LNCAP (cell line): ENCODE measurements around the gene CBX4.
A peak's percentile ranks its signal among the peaks of the same experiment; 100 is the strongest.

Experiments
- TF ChIP-seq, protein P1 (sequence below): fragments of 450-650 bp; IDR thresholded peaks from 2 replicates; pipeline ENCODE4 v1.5.1; 2017; ENCODE audit warnings: mild to moderate bottlenecking

CBX4 gene

DNA sequence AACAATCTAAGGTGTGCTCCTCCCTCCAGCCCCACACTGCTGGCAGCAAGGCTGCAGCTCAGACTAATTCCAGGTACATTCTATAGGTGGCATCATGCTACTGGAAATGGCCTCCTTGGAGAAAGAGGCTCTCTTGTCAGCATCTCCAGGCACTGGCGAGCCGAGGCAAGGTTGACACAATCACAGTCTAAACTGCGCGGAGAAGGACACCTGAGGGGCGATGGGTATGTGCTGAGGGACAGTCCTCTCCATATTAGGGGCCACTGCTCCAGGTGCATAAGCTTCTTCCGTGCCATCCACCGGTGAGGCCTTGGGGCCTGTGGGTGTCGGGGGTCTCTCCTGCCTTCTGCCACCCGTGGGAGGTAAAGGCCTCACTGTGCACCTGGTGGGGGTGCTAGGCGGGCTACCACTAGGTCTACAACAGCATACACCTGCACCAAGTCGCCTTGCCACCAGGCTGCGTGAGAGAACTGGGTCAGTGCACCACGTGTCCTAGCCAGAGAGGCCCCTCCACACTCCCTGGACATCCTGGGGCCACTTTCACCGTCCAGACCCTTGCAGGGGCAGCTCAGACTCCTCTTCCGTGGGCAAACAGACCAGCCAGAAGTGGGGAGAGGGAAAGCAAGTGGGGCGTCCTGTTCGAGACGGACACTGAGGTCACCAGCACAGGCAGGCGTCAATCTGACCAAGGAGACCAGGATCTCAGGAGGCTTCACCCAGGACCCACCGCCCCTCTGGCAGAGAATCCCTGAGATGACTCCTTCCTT, 30.3 kb downstream of the CBX4 start:
- TF ChIP-seq, protein P1, sequence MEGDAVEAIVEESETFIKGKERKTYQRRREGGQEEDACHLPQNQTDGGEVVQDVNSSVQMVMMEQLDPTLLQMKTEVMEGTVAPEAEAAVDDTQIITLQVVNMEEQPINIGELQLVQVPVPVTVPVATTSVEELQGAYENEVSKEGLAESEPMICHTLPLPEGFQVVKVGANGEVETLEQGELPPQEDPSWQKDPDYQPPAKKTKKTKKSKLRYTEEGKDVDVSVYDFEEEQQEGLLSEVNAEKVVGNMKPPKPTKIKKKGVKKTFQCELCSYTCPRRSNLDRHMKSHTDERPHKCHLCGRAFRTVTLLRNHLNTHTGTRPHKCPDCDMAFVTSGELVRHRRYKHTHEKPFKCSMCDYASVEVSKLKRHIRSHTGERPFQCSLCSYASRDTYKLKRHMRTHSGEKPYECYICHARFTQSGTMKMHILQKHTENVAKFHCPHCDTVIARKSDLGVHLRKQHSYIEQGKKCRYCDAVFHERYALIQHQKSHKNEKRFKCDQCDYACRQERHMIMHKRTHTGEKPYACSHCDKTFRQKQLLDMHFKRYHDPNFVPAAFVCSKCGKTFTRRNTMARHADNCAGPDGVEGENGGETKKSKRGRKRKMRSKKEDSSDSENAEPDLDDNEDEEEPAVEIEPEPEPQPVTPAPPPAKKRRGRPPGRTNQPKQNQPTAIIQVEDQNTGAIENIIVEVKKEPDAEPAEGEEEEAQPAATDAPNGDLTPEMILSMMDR = peak; percentile 74

DNA sequence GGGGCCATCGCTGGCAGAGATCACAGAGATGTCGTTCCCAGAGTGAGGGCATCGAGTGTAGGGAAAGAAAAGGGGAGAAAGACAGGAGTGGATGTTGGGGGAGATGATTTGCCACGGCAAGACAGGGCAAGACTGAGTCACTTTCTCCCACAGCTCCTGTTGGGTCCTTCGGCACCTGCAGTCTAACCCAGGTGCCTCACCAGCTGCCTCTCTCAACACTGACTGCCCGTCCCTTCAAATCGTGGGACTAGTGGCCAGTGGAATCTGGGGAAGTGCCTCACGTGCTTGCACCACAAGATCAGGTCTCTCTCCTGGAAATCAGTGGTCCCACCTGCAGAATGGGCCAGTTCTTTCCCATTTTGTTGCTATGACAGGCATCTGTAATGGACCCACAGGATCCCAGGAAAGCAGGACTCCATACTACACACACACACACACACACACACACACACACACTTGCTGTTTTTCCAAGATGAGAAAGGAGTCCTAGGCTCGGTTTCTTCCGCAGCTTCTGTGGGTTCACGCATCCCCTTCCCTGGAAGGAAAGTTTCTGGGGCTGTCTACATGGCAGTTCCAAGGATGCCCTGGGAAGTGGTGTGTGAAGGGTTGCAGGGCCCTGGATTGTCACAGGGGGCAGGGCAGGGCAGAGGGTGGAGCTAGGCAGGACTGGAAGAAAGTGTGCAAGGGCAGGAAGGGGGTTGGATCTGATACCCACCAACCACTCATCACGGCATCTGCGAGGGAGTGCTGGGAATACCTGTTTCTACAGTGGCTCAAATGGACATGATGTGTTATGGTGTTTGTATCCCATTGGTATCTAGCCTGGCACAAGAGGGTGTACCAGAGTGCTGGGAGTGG, 32.1 kb downstream of the CBX4 start:
- TF ChIP-seq, protein P1 = no peak

DNA sequence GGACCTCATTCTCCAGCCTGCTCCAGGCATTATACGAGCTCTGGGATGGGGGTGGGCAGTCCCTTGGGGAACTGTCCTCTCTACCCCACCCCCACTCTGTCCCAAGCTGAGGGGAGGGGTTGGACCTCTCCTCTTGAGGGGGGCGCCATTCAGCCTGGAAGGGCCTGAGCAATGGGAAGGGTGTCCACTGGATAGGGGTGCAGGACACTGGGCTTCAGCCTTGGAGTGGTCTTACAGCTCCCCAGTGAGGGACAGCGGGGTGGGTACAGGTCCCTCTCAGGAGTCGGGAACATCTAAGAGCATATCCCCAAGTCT, 32.8 kb downstream of the CBX4 start:
- TF ChIP-seq, protein P1 = no peak

DNA sequence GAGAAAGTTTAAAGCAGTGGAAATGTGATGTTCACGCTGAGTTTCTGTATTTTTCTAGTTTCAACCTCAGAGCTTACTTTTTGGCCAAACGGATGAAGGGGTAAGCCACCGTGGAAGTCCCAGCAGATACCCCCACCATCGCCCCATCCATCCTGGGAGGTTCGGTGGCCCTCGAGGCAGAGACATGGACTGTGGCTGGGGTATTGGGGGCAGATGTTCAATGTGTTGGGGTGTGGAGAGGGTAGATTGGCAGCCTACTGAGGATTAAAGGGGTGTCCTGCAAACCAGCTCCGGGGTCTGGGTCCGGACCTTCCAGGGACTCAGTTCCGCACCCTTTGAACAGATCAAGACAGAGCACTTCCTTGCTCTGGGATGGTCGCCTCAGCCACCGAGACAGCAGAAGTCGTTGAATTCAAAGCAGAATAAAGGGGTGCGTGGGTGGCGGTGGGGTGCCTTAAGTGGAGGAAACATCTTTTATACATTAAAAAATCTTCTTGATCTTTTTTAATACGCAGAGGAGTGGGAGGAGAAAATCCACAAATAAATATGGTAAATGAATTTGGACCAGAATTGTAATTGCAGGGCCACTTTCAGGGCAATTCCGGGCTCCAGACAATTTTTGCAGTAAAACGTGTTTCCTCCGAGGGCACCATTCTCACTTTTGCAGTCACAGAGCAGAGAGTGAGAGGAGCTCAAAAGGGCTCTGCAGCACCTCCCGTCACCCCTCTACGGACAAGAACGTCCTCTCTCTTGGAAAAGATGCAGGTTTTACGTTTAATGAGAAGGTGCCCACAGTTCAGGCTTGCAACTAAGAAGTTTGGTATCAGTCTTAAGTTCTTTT, 34.2 kb downstream of the CBX4 start:
- TF ChIP-seq, protein P1 = no peak

DNA sequence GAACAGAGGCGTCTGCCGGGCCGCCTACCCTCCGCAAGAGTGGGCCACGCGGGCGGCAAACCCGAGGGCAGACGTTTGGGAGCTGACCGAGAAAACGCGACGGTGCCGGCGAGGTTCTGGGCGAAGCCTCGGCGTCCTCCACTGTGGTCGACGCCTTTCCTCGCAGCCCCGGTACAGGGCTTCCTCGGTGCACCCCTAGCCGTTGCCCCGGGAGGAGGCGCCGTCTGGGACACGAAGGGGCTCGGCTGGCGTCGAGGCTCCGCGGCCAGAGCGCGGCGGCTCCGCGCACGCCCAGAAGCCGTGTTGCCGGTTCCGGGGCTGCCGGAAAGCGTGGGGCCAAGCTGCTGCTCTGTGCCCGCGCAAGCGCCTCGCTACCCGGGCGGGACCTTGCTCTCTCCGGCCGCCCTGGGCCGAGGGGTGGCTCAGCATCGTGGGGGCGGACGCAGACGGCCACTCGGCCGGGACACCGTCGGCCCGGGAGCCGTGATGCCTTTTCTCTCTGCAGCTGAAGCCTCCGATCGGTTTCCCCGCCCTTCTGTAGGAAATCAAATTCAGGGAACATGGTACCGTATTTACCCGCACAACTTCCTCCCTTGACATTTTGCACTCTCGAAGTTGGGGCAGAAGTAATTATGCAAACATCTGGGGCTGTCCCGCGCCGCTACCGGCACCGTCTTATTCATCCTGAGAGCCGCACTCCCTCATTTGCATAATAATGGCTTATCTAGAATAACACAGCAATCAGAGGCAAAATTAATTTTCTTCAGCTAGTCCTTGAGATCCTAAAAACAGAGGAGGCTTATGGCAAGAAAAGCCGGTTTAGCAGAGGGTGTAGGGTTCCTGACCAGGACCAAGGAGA, 35.0 kb downstream of the CBX4 start:
- TF ChIP-seq, protein P1 = no peak

DNA sequence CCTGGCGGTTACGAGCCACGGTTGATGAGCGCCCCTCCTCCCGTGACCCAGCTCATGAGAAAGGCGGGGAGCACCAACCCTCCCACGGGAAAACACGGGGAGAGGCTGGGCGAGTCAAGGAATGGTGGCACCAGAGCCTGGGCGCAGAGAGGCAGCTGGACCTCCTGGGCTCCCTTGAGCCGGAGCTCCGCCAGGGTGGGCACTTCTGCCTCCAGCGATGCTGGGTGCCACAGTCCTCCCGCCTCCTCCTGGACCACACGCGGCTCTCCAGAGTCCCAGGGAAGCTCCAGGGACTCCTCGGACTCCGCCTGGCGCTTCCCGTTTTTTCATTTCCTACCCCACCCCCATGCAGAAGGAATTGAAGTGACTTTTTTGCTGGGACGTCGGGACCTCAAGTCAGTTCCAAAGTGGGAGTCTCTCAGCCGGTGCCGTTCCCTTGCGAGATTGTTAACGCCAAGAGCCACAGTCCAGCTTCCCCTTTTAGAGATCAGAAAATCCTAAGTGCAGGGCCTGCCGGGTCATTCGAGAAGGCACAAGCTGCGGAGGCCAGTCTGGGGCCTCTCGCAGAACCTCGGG, 35.7 kb downstream of the CBX4 start:
- TF ChIP-seq, protein P1 = no peak
